Stimulated activated CD4-positive, alpha-beta T cell treated with anti-CD3 and anti-CD28 coated beads, Interleukin-2, amount 100 ng/mL, for 48 hours (primary cell): Measurements from ENCODE around the gene LCE1D.

Source experiments
- DNase-seq, 2 donors: peaks; one replicate each; pipeline ENCODE4 v3.0.0-alpha.2; 2020

The LCE1D gene

GRCh38 chr1:152817309-152817708 is 20.8 kb downstream of the LCE1D start:
- no peak for DNase-seq

GRCh38 chr1:152823294-152823693 is 26.8 kb downstream of the LCE1D start:
- no peak for DNase-seq

- DNase-seq = no peak
Measured at GRCh38 chr1:152824964-152825363, 28.4 kb downstream of the LCE1D start.

- DNase-seq = no peak
Measured at GRCh38 chr1:152827173-152827572, 30.7 kb downstream of the LCE1D start, which contains the start of gene LCE1A. LCE1A (plus strand) TSS chr1:152827473; CDS start chr1:152827473, 0 bp downstream.

GRCh38 chr1:152836870-152837269 is 40.3 kb downstream of the LCE1D start:
- DNase-seq = no peak

- DNase-seq = no peak
Measured at GRCh38 chr1:152842556-152842955, 46.0 kb downstream of the LCE1D start, which contains the start of gene LCE6A. LCE6A (plus strand) TSS chr1:152842856; CDS start chr1:152843521, 665 bp downstream.
